Stimulated activated CD4-positive, alpha-beta T cell treated with anti-CD3 and anti-CD28 coated beads, Interleukin-2, amount 100 ng/mL, for 48 hours (primary cell): Measurements from ENCODE around the gene MATK.
"Not testable (repeated sequence)": the region's sequence is repeated elsewhere in the genome, so short reads cannot be mapped to it uniquely, and the experiment has no call there.

Source experiments
- DNase-seq, 2 donors: peaks; one replicate each; pipeline ENCODE4 v3.0.0-alpha.2; 2020

Gene MATK

GRCh38 chr19:3770136-3770999 lies 15.8 kb downstream of the MATK start:
- DNase-seq: no peak

DNA sequence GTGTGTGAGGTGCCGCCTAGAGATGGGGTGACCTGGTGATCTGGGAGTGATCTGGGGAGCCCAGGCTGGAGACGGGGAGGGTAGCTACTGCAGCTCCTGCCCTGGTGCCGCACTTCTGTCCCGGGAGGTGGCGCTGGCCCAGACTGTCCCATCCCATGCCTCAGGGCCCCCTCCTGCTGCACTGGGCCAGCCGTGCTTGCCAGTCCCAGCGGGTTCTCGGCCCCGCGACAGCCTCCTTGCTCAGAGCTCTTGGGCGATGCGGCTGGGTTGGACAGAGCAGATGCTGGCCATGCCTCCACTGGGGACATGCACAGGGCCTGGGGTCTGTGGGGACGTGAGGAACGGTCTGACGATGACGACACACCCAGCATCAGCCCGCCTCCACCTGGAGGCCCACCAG lies 16.7 kb downstream of the MATK start:
- DNase-seq: no peak

DNA sequence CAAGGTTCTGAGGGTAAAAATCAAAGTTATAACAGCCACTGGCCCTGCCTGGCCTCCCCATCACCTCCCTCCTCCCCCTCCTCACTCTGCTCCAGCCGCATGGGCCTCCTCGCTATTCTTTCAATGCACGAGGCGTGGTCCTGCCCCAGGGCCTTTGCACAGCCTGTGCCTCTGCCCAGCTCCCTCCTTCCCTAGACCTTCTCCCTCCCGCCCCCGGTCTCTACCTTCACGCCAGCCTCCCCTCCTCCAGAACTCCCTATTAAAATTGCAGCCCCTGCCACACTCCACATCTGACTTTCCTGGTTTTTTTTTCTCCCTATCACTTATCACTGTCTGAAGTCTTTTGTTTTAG lies 17.5 kb downstream of the MATK start:
- no peak for DNase-seq

DNA sequence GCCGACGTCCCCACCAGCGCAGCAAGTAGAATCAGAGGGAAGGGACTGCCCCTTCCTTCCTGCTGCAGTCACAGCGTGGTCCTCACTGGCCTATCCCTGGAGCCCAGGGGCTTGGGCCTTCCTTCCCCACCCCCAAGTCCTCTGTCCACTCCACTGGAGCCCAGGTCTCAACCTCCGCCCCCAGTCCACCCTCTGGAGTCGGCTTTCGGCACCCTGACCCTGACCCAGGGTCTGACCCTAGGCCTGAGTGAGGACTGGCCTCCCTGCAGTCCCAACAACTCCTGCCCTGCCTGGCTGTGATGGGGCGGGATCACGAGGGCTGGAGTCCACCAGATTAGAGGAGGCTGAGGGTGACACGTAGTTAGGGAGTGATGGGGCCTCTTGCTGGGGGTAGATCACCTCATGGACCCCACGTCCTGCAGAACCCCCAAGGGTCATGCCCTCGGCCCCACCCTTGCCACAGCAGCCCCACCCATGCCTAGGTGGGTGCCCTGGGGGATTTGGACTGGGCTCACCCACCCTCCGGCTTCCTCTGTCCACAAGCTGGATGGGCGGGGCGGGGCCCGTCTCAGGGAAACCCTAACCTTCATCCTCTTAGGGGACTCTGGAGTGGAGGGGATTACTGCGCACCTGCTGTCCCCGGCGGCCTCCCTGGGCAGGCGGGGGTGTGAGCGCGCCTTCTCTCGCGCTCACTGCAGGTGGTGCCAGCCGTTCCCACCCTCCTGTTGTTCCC lies 18.0 kb downstream of the MATK start:
- DNase-seq: no peak

DNA sequence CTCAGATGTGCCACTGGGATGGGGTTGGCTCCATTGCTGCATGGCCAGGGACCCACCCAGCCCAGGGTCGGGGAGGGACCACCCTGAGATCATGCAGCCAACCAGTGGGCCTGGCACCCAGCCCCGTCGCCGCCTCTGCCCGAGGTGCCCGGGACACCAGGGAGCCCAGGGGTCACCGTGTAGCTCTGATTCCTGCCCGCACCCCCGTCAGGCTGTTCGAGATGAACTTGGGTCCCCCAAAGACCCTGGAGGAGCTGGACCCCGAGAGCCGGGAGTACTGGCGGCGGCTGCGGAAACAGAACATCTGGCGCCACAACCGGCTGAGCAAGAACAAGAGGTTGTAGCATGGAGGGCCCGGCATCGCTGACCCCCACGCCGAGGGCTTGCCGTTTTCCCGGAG lies 19.1 kb downstream of the MATK start:
- DNase-seq: no peak

GRCh38 chr19:3766520-3766919 lies 19.7 kb downstream of the MATK start:
- no peak for DNase-seq

GRCh38 chr19:3765757-3766156 lies 20.4 kb downstream of the MATK start:
- not testable (repeated sequence) for DNase-seq

DNA sequence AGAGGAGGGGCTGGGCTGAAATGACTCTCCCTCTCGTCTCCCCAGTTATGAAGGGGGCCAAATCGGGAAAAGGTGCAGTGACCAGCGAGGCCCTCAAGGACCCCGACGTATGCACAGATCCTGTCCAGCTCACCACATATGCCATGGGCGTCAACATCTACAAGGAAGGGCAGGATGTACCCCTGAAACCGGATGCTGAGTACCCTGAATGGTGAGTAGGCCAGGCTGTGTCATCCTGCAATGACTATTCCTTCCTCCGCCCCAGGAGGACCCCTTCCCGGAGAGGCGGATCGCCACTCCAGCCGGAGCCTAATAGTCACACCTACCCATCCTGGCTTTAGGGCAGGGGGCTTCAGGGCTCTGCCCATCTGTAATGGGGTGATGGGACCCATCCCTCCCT lies 21.1 kb downstream of the MATK start:
- DNase-seq: no peak

GRCh38 chr19:3762501-3763459 lies 23.4 kb downstream of the MATK start, which contains the start of gene MRPL54:
TSS of gene MRPL54 (plus strand) at chr19:3762682. CDS start at chr19:3762701, 19 bp downstream.
- DNase-seq: peak; percentile 99

DNA sequence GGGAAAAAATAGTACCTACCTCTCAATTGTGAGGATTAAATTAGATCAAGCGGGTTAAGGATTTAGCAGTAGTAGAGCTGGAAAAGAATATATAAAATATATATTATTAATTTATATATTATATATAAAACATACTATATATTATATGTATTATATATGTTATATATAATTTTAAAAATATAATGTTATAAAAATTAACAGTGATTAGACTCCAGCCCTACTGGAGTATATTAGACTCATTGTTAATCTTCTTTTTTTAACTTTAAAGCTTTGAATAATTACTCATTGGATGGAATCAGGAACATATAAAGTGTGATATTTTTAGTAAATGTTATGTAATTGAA lies 24.1 kb downstream of the MATK start:
- DNase-seq: no peak

- peak; percentile 97 to 98 for DNase-seq
Observed at GRCh38 chr19:3761382-3762129, 24.6 kb downstream of the MATK start, which contains the start of gene APBA3. TSS of gene APBA3 (minus strand) at chr19:3761692. CDS start at chr19:3760264, 1,428 bp downstream.

- no peak for DNase-seq
Observed at GRCh38 chr19:3760871-3761361, 25.3 kb downstream of the MATK start.

DNA sequence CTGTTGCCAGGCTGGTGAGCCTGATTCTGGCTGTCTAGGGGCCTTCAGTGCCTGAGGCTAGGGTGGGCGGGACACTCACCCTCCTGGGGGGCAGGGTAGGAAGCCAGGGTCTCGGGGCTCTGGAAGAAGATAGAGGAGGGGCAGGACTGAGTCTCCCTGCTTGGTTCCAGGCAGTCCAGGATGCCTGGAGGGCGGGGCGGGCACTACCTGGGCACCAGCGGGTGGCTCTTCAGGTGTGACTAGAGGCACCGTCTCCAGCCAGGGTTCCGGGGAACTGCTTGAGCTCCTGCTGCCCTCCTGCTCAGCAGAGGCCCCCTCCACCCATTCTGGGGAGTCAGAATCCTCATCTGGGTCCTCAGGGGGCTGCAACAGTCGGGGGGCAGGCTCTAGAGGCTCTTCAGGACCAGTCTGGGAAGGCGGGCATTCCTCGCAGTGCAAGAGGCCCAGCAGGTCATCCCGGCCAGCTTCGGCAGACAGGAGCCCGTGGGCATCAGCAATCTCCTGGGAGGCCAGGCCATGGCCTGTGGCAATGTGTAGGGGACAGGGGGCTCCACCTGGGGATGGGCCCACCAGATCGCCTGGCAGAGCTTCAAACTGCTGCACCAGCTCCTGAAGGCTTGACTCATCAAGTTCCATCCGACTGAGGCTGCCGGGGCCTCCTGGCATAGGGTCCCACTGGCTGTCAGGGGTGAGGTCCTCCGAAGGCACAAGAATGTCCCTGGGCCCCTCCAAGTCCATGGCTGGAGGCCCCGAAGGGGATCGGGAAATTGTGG lies 26.5 kb downstream of the MATK start:
- no peak for DNase-seq

DNA sequence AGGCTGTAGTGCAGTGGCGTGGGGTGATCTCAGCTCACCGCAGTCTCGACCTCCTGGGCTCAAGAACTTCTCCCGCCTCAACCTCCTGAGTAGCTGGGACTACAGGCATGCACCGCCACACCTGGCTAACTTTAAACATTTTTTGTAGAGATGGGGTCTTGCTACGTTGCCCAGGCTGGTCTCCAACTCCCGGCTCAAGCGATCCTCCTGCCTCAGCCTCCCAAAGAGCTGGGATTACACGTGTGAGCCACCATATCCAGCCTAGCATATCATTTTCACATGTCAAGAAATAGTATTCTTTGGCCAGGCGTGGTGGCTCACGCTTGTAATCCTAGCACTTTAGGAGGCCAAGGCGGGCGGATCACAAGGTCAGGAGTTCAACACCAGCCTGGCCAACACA lies 27.9 kb downstream of the MATK start:
- DNase-seq: not testable (repeated sequence)

DNA sequence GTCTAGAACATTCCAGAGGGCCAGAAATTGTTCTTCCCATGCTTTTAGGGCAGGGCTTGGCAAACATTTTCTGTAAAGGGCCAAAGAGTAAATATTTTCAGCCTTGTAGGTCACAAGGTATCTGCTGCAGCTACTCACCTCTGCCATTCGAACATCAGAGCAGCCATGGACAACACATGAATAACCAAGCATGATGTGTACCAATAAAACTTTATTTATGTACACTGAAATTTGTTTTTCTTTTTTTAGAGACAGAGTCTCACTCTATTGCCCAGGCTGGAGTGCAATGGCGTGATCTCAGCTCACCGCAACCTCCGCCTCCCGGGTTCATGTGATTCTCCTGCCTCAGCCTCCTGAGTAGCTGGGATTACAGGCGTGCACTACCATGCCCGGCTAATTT lies 28.5 kb downstream of the MATK start:
- not testable (repeated sequence) for DNase-seq

GRCh38 chr19:3753631-3754410 lies 32.4 kb downstream of the MATK start:
- no peak for DNase-seq

DNA sequence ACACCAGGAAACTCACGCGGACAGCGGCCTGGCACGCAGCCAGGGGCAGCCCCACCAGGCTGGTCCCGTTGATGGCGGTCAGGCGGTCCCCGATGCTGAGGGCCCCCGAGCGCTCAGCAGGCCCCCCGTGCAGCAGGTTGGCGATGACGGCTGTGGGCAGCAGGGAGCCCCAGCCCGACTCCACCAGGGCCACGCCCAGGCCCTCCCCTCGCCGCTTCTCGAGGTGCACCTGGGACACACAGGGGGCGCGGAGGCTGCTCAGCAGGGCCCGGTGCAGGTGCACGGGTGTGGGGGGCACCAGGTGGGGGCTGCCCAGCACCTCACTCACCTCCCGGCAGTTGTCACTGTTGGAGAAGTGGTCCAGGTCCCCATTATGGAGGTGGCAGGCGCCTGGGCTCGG lies 33.7 kb downstream of the MATK start:
- DNase-seq: no peak

DNA sequence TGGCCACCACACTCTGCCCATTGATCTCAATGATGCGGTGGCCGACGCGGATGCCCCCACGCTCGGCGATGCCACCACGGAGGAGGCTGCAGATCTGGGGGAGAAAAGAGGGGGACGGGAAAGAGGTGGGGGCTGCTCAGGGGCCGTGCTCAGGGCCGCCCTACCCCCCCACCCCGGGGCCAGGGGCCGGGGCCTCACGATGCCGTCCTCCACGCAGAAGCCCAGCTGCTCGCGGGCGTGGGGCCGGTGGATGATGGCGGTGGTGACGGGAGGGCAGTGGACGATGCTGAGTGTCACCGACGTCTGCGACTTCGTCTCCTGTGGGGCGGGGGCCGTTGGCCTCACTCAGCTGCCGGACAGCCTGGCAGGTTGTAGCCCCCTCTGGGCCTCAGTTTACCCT lies 34.9 kb downstream of the MATK start:
- DNase-seq: no peak

GRCh38 chr19:3750211-3750610 lies 36.0 kb downstream of the MATK start:
- no peak for DNase-seq

DNA sequence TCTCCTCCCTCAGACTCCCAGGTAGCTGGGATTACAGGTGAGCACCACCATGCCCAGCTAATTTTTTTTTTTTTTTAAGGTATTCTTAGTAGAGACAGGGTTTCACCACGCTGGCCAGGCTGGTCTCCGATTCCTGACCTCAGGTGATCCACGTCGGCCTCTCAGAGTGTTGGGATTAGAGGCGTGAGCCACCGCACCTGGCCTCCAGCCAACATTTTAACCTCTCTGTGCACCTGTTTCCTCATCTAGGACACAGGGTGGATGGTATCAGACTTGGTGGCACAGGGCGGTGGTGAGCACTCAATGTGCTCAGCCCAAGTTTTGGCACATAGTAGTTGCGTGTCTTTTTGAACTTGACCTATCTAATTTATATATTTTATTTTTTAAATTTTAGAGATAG lies 37.2 kb downstream of the MATK start:
- no peak for DNase-seq
